B cell (primary cell): ENCODE results near the gene GTF3A. TPM values are rescaled to one million over a fixed set of nuclear protein-coding genes. Genes with fewer than 3 reads are reported as not detected.

ENCODE experiments used
- ATAC-seq: fragments of 200-7000 bp; cut with Tn5 transposase; one replicate; pipeline ENCODE4 v1.10.0; 2021; ENCODE audit warnings: low read depth, mild to moderate bottlenecking, moderate number of reproducible peaks, moderate library complexity
- CTCF ChIA-PET: fragments of 350-600 bp; sonication (Branson Sonifier 250); formaldehyde crosslinking; loops from one replicate; lab custom pipeline; 2021; ENCODE audit warnings: antibody characterized with exemption, inconsistent platforms; lab: Charles Lee
- POLR2A ChIA-PET: fragments of 350-600 bp; sonication (Branson Sonifier 250); formaldehyde crosslinking; loops from one replicate; lab custom pipeline; 2021; ENCODE audit warnings: antibody characterized with exemption; lab: Charles Lee
- DNase-seq: peaks from one replicate; pipeline ENCODE4 v3.0.0; 2013
- H2AFZ ChIP-seq: 2 replicates; pipeline ENCODE4 v1.6.1; 2012; ENCODE audit warnings: mild to moderate bottlenecking, low read depth, low read length; ENCODE audit not compliant: insufficient read depth, poor library complexity, severe bottlenecking
- H3K27ac ChIP-seq, 2 donors: 1 replicate in 1 of 2; 2 replicates in 1 of 2; pipeline ENCODE4 v1.5.1; 2012 to 2013; ENCODE audit warnings: low read length in 2 of 2, mild to moderate bottlenecking in 2 of 2, moderate library complexity in 1 of 2
- H3K27me3 ChIP-seq, 4 experiments: fragments of 200-600 bp in 1 of 4; sonication (generic) in 1 of 4; replicated peaks in 1 of 4; 1 replicate in 2 of 4; 2 replicates in 2 of 4; pipeline versions ENCODE4 v1.6.1 to v1.7.0; 2013 to 2016; ENCODE audit warnings: low read length in 3 of 4, mild to moderate bottlenecking in 2 of 4, mixed read lengths in 1 of 4, moderate library complexity in 1 of 4; ENCODE audit not compliant: insufficient read depth in 4 of 4, control insufficient read depth in 3 of 4; ENCODE audit errors: control extremely low read depth in 1 of 4
- H3K36me3 ChIP-seq, 2 experiments: replicated peaks in 1 of 2; 1 replicate in 1 of 2; 2 replicates in 1 of 2; pipeline versions ENCODE4 v1.6.1 to v1.7.1; 2013; ENCODE audit warnings: low read length in 1 of 2; ENCODE audit not compliant: insufficient read depth in 2 of 2, control insufficient read depth in 1 of 2; ENCODE audit errors: control extremely low read depth in 1 of 2, extremely low read depth in 1 of 2
- H3K4me1 ChIP-seq, 2 donors: fragments of 200-600 bp in 1 of 2; sonication (generic) in 1 of 2; 1 replicate in 1 of 2; 2 replicates in 1 of 2; pipeline versions ENCODE4 v1.5.1 to v1.6.1; 2013 to 2017; ENCODE audit warnings: low read length in 2 of 2; ENCODE audit not compliant: control insufficient read depth in 2 of 2, insufficient read depth in 2 of 2
- H3K4me2 ChIP-seq: replicated peaks from 2 replicates; pipeline ENCODE3; 2012; ENCODE audit warnings: mild to moderate bottlenecking, low read depth, low read length; ENCODE audit not compliant: poor library complexity, severe bottlenecking
- H3K4me3 ChIP-seq, 5 experiments: fragments of 200-600 bp in 1 of 5; sonication (generic) in 1 of 5; 1 replicate in 3 of 5; 2 replicates in 2 of 5; pipeline versions ENCODE4 v1.5.1 to v1.7.0; 2011 to 2016; ENCODE audit warnings: low read length in 4 of 5, mild to moderate bottlenecking in 4 of 5, low read depth in 2 of 5, control low read depth in 1 of 5, moderate library complexity in 1 of 5; ENCODE audit not compliant: insufficient read depth in 1 of 5; ENCODE audit errors: control extremely low read depth in 1 of 5, extremely low read depth in 1 of 5
- H3K79me2 ChIP-seq: fragments of 200-600 bp; sonication (generic); one replicate; pipeline ENCODE4 v1.6.0; 2016; ENCODE audit warnings: low read length; ENCODE audit not compliant: control insufficient read depth, insufficient read depth
- H3K9ac ChIP-seq: fragments of 200-600 bp; sonication (generic); 2 replicates; pipeline ENCODE4 v1.6.1; 2017; ENCODE audit warnings: mild to moderate bottlenecking, low read length, moderate library complexity
- H3K9me3 ChIP-seq, 3 donors: one replicate each; pipeline versions ENCODE4 v1.6.1 to v1.7.1; 2013; ENCODE audit warnings: low read length in 2 of 3; ENCODE audit not compliant: control insufficient read depth in 2 of 3, insufficient read depth in 1 of 3; ENCODE audit errors: control extremely low read depth in 1 of 3
- H4K20me1 ChIP-seq: 2 replicates; pipeline ENCODE4 v1.6.0; 2012; ENCODE audit warnings: mild to moderate bottlenecking, low read length; ENCODE audit not compliant: insufficient read depth, control insufficient read depth, poor library complexity, severe bottlenecking
- H3K27ac Mint-ChIP-seq: one replicate; pipeline ENCODE4 v1.8.0; 2021; ENCODE audit warnings: mixed read lengths
- H3K27me3 Mint-ChIP-seq: one replicate; pipeline ENCODE4 v1.8.0; 2021; ENCODE audit warnings: mixed read lengths
- H3K4me1 Mint-ChIP-seq: one replicate; pipeline ENCODE4 v1.8.0; 2021; ENCODE audit warnings: mixed read lengths
- H3K4me3 Mint-ChIP-seq: one replicate; pipeline ENCODE4 v1.8.0; 2021; ENCODE audit warnings: mixed read lengths
- H3K9me3 Mint-ChIP-seq: one replicate; pipeline ENCODE4 v1.8.0; 2022; ENCODE audit warnings: mixed read lengths; ENCODE audit not compliant: insufficient read depth
- CTCF ChIP-seq: fragments of 200-600 bp; IDR thresholded peaks from one replicate; pipeline ENCODE4 v1.8.0; 2022; ENCODE audit warnings: antibody characterized with exemption, mild to moderate bottlenecking
- EZH2 ChIP-seq: IDR thresholded peaks from 2 replicates; pipeline ENCODE4 v1.6.1; 2012; ENCODE audit warnings: borderline replicate concordance, low read depth, mild to moderate bottlenecking, moderate library complexity, low read length; ENCODE audit not compliant: insufficient read depth, poor library complexity, severe bottlenecking
- WGBS: methylation state at CpG from one replicate; pipeline ENCODE4 v1.1.5; 2013; ENCODE audit warnings: missing lambda C conversion rate; ENCODE audit not compliant: insufficient coverage; 5-methylcytosine and 5-hydroxymethylcytosine counted together
- intact Hi-C: fragments of 100-400 bp; cut with micrococcal nuclease; formaldehyde crosslinking; loops from one replicate; pipeline ENCODE4 v1.10.0; 2022
- polyA plus RNA-seq: library from polyadenylated mRNA; depleted of rRNA; stranded (reverse); fragments of >200 nt; gene quantifications from 2 replicates; pipeline ENCODE4 v1.2.3, GENCODE V29; 2012
- total RNA-seq, 2 donors: library from RNA; stranded (reverse); fragments of 120-200 nt in 1 of 2; gene quantifications; 1 replicate in 1 of 2; 2 replicates in 1 of 2; pipeline versions ENCODE4 v1.2.3 to v1.2.4, GENCODE V29; 2013 to 2022

The GTF3A gene
- total and polyA plus RNA-seq, 2 donors (not counting 1 experiment from before 2014, with no cell fraction given), result 122 to 169 TPM

DNA sequence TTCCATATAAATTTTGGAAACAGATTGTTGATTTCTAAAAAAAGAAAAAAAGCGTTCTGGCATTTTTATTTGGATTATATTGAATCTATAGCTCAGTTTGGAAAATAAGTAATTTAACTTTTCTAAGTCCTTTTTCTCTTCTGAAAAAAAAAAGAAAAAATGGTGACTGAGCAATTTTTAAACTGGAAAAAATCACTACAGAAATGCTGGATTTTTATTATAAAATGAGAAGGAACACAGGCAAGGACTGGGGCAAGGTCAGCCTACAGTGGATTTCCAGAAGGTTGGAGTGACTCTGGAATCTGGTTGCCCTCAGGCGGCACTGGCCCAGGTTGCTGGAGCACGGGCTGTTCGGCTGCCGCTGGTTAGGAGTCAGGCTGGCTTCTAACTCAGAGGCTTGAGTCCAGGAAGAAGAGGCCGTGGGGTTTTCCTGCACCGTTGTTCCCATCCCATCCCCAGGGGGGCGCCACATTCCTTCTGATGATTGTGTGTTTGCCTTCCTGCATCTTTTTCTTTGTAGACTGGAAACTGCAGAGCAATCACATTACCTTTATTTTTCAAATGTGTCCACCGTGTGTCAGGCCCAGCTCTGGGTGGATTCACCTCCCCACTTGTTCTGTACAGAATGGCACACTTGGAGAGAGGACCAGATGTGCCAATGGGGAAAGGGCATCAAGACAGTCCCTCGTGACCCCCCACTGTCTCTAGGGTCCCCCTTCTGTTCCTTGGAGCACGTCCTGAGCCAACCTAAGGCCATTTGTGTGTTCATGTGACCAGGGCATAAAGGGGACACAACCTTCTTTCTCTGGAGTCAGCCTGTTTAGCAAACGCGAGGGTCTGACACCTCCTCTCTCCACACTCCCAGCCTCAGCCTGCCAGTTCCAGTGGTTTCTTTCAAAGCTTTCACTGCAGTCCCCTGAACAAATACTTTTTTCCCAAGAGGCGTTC, 44.5 kb upstream of the GTF3A start:
- no peak overlapping the region for H3K27ac Mint-ChIP-seq
- peaks cover 0 to 17% (median 0%) of the 10 kb centered on the region in 4 experiments for H3K27me3 ChIP-seq
- TF ChIP-seq CTCF (peak; percentile 65), EZH2 (no peak)
- H3K4me1 Mint-ChIP-seq, result no peaks in the 10 kb centered on the region
- H2AFZ ChIP-seq, result peak overlapping the region; percentile 44
- H3K9ac ChIP-seq, result no peak overlapping the region
- no peaks in the 10 kb centered on the region for H3K9me3 Mint-ChIP-seq
- no peak overlapping the region for H3K4me2 ChIP-seq
- DNase-seq (peak; percentile 56), ATAC-seq (no peak)
- no peaks in the 10 kb centered on the region for H3K9me3 ChIP-seq
- ChIA-PET POLR2A (no interaction called here), CTCF (interaction anchor here (0.5 to 9.6 kb wide), 8 partner anchors 10 to 447 kb away, joined by 3 to 374 read pairs (median 3); no protein-coding TSS in a partner anchor)
- 40% methylated on average over 10 of the region's 14 CpGs for WGBS
- no peaks in the 10 kb centered on the region for H3K36me3 ChIP-seq
- H3K27ac ChIP-seq, result no peak overlapping the region
- H3K4me3 ChIP-seq, result no peak overlapping the region
- intact Hi-C loops, result loop anchor here (10.0 kb wide), 2 partner anchors 575 to 1415 kb away; no protein-coding TSS in a partner anchor
- no peaks in the 10 kb centered on the region for H3K79me2 ChIP-seq
- no peaks in the 10 kb centered on the region for H4K20me1 ChIP-seq
- no peak overlapping the region for H3K4me3 Mint-ChIP-seq
- H3K4me1 ChIP-seq, result no peaks in the 10 kb centered on the region
- peaks cover 8% of the 10 kb centered on the region for H3K27me3 Mint-ChIP-seq

- ChIA-PET POLR2A (interaction anchor here (0.6 kb wide), 1 partner anchor 564 kb away, joined by 4 read pairs; no protein-coding TSS in a partner anchor), CTCF (interaction anchor here (1.5 kb wide), 1 partner anchor 447 kb away, joined by 3 read pairs; no protein-coding TSS in a partner anchor)
- no peak overlapping the region for H3K4me3 ChIP-seq
- Mint-ChIP-seq H3K27me3 (peaks cover 4% of the 10 kb centered on the region), H3K4me1 (no peaks in the 10 kb centered on the region), H3K27ac (no peak overlapping the region), H3K4me3 (no peak overlapping the region), H3K9me3 (no peaks in the 10 kb centered on the region)
- no peak overlapping the region for H3K27ac ChIP-seq
- no peaks in the 10 kb centered on the region for H4K20me1 ChIP-seq
- H2AFZ ChIP-seq, result no peak overlapping the region
- 97% methylated on average over 9 of the region's 17 CpGs for WGBS
- ATAC-seq (no peak), DNase-seq (no peak)
- H3K36me3 ChIP-seq, result no peaks in the 10 kb centered on the region
- H3K79me2 ChIP-seq, result no peaks in the 10 kb centered on the region
- no peaks in the 10 kb centered on the region for H3K4me1 ChIP-seq
- H3K9me3 ChIP-seq, result no peaks in the 10 kb centered on the region
- no peak overlapping the region for H3K9ac ChIP-seq
- TF ChIP-seq CTCF (no peak), EZH2 (no peak)
- no peak overlapping the region for H3K4me2 ChIP-seq
- peaks cover 0 to 17% (median 0%) of the 10 kb centered on the region in 4 experiments for H3K27me3 ChIP-seq
- intact Hi-C loops, result no loop called here
Measured at GRCh38 chr13:27381601-27382000, 42.8 kb upstream of the GTF3A start.
